Colonic mucosa (tissue), 4 donors: Measurements from ENCODE around the gene RPRD2. TPM values are rescaled to one million over a fixed set of nuclear protein-coding genes. Genes with fewer than 3 reads are reported as not detected.

Experiments used
- DNase-seq: peaks from one replicate; pipeline ENCODE4 v3.0.0-alpha.2; 2020
- H3K27ac ChIP-seq: fragments of 200-600 bp; one replicate; pipeline ENCODE4 v1.8.0; 2021
- H3K27me3 ChIP-seq: fragments of 200-600 bp; one replicate; pipeline ENCODE4 v1.8.0; 2021
- H3K36me3 ChIP-seq: fragments of 200-600 bp; one replicate; pipeline ENCODE4 v1.8.0; 2021
- H3K4me1 ChIP-seq: fragments of 200-600 bp; one replicate; pipeline ENCODE4 v1.8.0; 2021; ENCODE audit warnings: mild to moderate bottlenecking
- H3K4me3 ChIP-seq: fragments of 200-600 bp; one replicate; pipeline ENCODE4 v1.8.0; 2021
- H3K9ac ChIP-seq, 2 donors: one replicate each; pipeline ENCODE4 v1.7.0; 2013; ENCODE audit warnings: control low read depth in 2 of 2, low read depth in 2 of 2, low read length in 2 of 2
- H3K9me3 ChIP-seq: fragments of 200-600 bp; one replicate; pipeline ENCODE4 v1.8.0; 2021
- intact Hi-C: fragments of 100-400 bp; cut with DNase I; formaldehyde crosslinking; loops from one replicate; pipeline ENCODE4 v1.14.1; 2022
- total RNA-seq, 2 donors: library from RNA; stranded (reverse); fragmentation: NEBNext Ultra II Directional in 1 of 2; extraction: Animal tissue kit (Norgen Biotek cat#: 25700) in 1 of 2; gene quantifications; one replicate each; pipeline ENCODE4 v1.2.1, GENCODE V29; 2021
- TF ChIP-seq, protein P1 (sequence below): fragments of 200-600 bp; IDR thresholded peaks from one replicate; pipeline ENCODE4 v1.8.0; 2022; ENCODE audit warnings: antibody characterized with exemption, mild to moderate bottlenecking
- donor health status: healthy.
- donor health status: DM: no; HTN: no; CAD: no.
- donor health status: DM: no; HTN: no; CAD: no.

RPRD2 gene
- total RNA-seq, 2 donors from 2014 or later = 27.0 to 28.9 TPM

DNA sequence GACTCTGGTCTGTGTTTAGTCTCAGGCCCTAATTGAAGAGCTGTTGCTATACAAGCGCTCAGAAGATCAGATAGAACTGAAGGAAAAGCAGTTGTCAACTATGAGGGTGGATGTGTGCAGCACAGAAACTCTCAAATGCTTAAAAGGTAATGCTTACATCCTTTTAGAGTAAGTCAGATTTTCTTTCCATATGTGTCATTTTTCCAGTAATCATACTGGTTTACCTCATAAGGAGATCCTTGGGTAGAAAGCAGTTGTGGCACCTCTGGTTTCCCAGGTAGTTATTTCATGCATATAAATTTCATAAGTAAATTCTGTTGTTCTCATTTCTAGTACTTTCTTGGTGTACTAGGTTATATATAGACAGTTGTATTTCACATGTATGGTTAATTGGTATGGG, 80.3 kb downstream of the RPRD2 start:
- H3K9me3 ChIP-seq = no peaks in the 10 kb centered on the region
- H3K36me3 ChIP-seq = no peaks in the 10 kb centered on the region
- no peak overlapping the region for H3K27ac ChIP-seq
- H3K4me3 ChIP-seq = no peak overlapping the region
- TF ChIP-seq, protein P1, sequence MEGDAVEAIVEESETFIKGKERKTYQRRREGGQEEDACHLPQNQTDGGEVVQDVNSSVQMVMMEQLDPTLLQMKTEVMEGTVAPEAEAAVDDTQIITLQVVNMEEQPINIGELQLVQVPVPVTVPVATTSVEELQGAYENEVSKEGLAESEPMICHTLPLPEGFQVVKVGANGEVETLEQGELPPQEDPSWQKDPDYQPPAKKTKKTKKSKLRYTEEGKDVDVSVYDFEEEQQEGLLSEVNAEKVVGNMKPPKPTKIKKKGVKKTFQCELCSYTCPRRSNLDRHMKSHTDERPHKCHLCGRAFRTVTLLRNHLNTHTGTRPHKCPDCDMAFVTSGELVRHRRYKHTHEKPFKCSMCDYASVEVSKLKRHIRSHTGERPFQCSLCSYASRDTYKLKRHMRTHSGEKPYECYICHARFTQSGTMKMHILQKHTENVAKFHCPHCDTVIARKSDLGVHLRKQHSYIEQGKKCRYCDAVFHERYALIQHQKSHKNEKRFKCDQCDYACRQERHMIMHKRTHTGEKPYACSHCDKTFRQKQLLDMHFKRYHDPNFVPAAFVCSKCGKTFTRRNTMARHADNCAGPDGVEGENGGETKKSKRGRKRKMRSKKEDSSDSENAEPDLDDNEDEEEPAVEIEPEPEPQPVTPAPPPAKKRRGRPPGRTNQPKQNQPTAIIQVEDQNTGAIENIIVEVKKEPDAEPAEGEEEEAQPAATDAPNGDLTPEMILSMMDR = no peak
- DNase-seq = no peak
- H3K4me1 ChIP-seq = no peaks in the 10 kb centered on the region
- intact Hi-C loops = no loop called here
- H3K27me3 ChIP-seq = no peaks in the 10 kb centered on the region
- H3K9ac ChIP-seq = no peak overlapping the region

DNA sequence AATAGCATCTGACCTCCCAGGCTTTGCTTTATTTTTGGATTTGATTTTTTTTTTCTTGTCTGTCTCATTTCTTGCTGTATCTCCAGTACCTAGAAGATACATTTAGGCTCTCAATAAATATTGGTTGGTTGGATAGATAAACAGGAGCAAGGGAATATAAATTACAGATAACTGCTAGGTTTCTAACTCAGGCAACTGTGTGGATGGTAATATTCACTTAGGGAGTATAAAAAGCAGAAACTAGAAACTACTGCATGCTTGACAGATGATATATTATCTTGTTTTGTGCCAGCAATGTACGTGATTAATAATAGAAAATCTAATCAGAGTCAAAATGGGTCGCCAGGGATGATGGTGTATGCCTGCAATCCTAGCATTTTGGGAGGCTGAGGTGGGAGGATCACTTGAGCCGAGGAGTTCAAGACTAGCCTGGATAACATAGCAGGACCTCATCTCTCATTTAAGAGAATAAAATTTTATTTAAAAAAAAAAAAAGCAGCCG, 92.2 kb downstream of the RPRD2 start:
- Histone ChIP-seq H3K4me3 (no peak overlapping the region), H3K27ac (no peak overlapping the region), H3K9ac (no peak overlapping the region), H3K4me1 (no peaks in the 10 kb centered on the region), H3K36me3 (no peaks in the 10 kb centered on the region), H3K9me3 (no peaks in the 10 kb centered on the region), H3K27me3 (no peaks in the 10 kb centered on the region)
- TF ChIP-seq, protein P1 = no peak
- DNase-seq = no peak
- intact Hi-C loops = no loop called here

DNA sequence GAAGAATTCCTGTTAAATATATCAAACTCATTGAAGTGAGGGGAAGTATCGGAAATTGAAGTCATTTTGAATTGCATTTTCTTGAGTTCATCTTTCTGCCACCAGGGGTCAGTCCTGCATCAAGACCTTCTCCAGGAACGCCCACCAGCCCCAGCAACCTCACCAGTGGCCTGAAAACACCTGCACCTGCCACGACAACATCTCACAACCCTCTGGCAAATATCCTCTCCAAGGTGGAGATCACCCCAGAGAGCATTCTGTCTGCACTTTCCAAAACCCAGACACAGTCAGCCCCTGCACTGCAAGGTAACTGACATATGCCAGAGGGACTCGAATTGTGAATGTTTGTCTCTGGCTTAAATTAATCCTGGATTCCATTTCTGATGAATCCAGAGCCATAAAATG, 100.5 kb downstream of the RPRD2 start:
- H3K4me3 ChIP-seq = no peak overlapping the region
- H3K27ac ChIP-seq = no peak overlapping the region
- no peaks in the 10 kb centered on the region for H3K4me1 ChIP-seq
- TF ChIP-seq, protein P1 = peak; percentile 82
- intact Hi-C loops = loop anchor here (2.0 to 10.0 kb wide), 2 partner anchors 94 to 160 kb away; partner anchors contain the start of gene ENSA
- H3K36me3 ChIP-seq = peaks cover 4% of the 10 kb centered on the region
- no peaks in the 10 kb centered on the region for H3K27me3 ChIP-seq
- H3K9me3 ChIP-seq = no peaks in the 10 kb centered on the region
- DNase-seq = peak; percentile 71
- no peak overlapping the region for H3K9ac ChIP-seq

DNA sequence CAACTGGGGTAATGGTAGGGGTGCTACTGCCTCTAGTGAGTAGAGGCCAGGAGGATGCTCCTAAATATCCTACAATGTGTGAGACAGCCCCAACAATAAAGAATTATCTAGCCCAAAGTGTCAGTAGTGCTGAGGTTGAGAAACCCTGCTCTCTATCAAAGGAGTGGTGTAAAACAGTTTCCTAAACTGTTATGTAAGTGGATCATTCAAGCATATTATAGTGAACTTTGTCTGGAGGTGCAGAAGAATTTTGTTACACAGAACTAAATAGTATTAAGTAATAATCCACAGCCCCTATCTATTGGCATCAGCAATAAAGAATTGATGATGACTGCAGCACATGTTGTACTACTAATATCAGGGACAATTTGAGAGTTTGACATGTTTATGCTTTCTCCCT, 103.0 kb downstream of the RPRD2 start:
- Histone ChIP-seq H3K4me1 (no peaks in the 10 kb centered on the region), H3K36me3 (peaks cover 4% of the 10 kb centered on the region), H3K9me3 (no peaks in the 10 kb centered on the region), H3K4me3 (no peak overlapping the region), H3K27me3 (no peaks in the 10 kb centered on the region), H3K9ac (no peak overlapping the region), H3K27ac (no peak overlapping the region)
- TF ChIP-seq, protein P1 = no peak
- intact Hi-C loops = loop anchor here (5.0 to 10.0 kb wide), 2 partner anchors 65 to 158 kb away; partner anchors contain the start of gene ENSA
- DNase-seq = no peak

DNA sequence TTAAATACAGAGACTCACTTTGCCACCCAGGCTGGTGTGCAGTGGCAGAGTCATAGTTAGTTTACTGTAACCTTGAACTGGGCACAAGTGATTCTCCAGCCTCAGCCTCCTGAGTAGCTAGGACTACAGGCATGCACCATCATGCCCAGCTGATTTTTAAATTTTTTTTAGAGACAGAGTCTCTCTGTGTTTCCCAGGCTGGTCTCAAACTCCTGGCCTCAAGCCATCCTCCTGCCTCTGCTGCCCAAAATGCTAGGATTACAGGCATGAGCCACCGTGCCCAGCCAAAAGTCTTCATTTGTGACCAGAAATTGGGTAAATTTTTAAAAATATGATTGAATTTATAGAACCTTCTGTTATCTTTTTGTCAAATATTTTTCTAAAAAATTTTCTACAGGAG, 105.3 kb downstream of the RPRD2 start:
- H3K27ac ChIP-seq = no peak overlapping the region
- TF ChIP-seq, protein P1 = no peak
- intact Hi-C loops = loop anchor here (5.0 to 10.0 kb wide), 2 partner anchors 63 to 156 kb away; partner anchors contain the start of gene ENSA
- H3K27me3 ChIP-seq = no peaks in the 10 kb centered on the region
- H3K4me1 ChIP-seq = no peaks in the 10 kb centered on the region
- H3K36me3 ChIP-seq = peaks cover 12% of the 10 kb centered on the region
- H3K9me3 ChIP-seq = no peaks in the 10 kb centered on the region
- DNase-seq = no peak
- H3K9ac ChIP-seq = no peak overlapping the region
- H3K4me3 ChIP-seq = no peak overlapping the region
